Smooth muscle cell (in vitro differentiated cells): Measurements from ENCODE around the gene TRAP1. TPM values are rescaled to one million over a fixed set of nuclear protein-coding genes. Genes with fewer than 3 reads are reported as not detected.
"Not testable (repeated sequence)": the region's sequence is repeated elsewhere in the genome, so short reads cannot be mapped to it uniquely, and the experiment has no call there.

Experiments
- DNase-seq: peaks from one replicate; lab custom pipeline; 2025; ENCODE audit not compliant: unreplicated experiment; lab: John Stamatoyannopoulos, UW
- H2AFZ ChIP-seq: fragments of 200-600 bp; sonication (generic); 2 replicates; pipeline ENCODE4 v1.6.0; 2016; ENCODE audit warnings: antibody characterized with exemption, low read depth, mild to moderate bottlenecking
- H3F3A ChIP-seq: fragments of 200-600 bp; sonication (generic); 2 replicates; pipeline ENCODE4 v1.6.0; 2017; ENCODE audit warnings: antibody characterized with exemption, low read depth
- H3K27ac ChIP-seq: fragments of 200-600 bp; sonication (generic); 2 replicates; pipeline ENCODE4 v1.5.1; 2016; ENCODE audit warnings: low read depth, mild to moderate bottlenecking
- H3K27me3 ChIP-seq: fragments of 200-600 bp; sonication (generic); 2 replicates; pipeline ENCODE4 v1.6.1; 2016; ENCODE audit warnings: low read depth, mild to moderate bottlenecking
- H3K36me3 ChIP-seq: fragments of 200-600 bp; sonication (generic); 2 replicates; pipeline ENCODE4 v1.5.1; 2016; ENCODE audit warnings: low read depth
- H3K4me1 ChIP-seq: fragments of 200-600 bp; sonication (generic); 2 replicates; pipeline ENCODE4 v1.5.1; 2016; ENCODE audit warnings: low read depth
- H3K4me2 ChIP-seq: fragments of 200-600 bp; sonication (generic); 2 replicates; pipeline ENCODE4 v1.6.0; 2016; ENCODE audit warnings: mild to moderate bottlenecking
- H3K4me3 ChIP-seq: fragments of 200-600 bp; sonication (generic); 2 replicates; pipeline ENCODE4 v1.5.1; 2016; ENCODE audit warnings: mild to moderate bottlenecking
- H3K79me2 ChIP-seq: fragments of 200-600 bp; sonication (generic); 2 replicates; pipeline ENCODE4 v1.6.0; 2016; ENCODE audit warnings: low read depth, mild to moderate bottlenecking
- H3K9ac ChIP-seq: fragments of 200-600 bp; sonication (generic); 2 replicates; pipeline ENCODE4 v1.6.0; 2016; ENCODE audit warnings: low read depth
- H3K9me3 ChIP-seq: fragments of 200-600 bp; sonication (generic); replicated peaks from 2 replicates; pipeline ENCODE4 v1.5.1; 2016; ENCODE audit warnings: low read depth
- H4K20me1 ChIP-seq: fragments of 200-600 bp; sonication (generic); 2 replicates; pipeline ENCODE4 v1.6.0; 2016; ENCODE audit warnings: low read depth
- CTCF ChIP-seq: fragments of 200-600 bp; sonication (generic); IDR thresholded peaks from 2 replicates; pipeline ENCODE4 v1.5.1; 2017; ENCODE audit warnings: borderline replicate concordance, mild to moderate bottlenecking, antibody characterized with exemption; ENCODE audit not compliant: insufficient read depth, poor library complexity, severe bottlenecking
- WGBS: methylation state at CpG from one replicate; pipeline ENCODE4 v1.1.7; 2016; ENCODE audit warnings: low lambda C conversion rate; 5-methylcytosine and 5-hydroxymethylcytosine counted together
- polyA plus RNA-seq: library from polyadenylated mRNA; unstranded; fragments of >200 nt; fragmentation: Nextera tagmentation; extraction: Ambion mirVana; gene quantifications from 2 replicates; pipeline ENCODE4 v1.2.1, GENCODE V29; 2016
- total RNA-seq: library from RNA; depleted of rRNA; stranded (reverse); fragments of >200 nt; gene quantifications from 2 replicates; pipeline ENCODE4 v1.2.3, GENCODE V29; 2014

Gene TRAP1
- total and polyA plus RNA-seq, 2 experiments from 2014 or later: 37.7 to 46.6 TPM

- WGBS: 93% methylated on average over 40 of the region's 42 CpGs
- DNase-seq: no peak
- Histone ChIP-seq H3K79me2 (no peaks in the 10 kb centered on the region), H3K27ac (no peak overlapping the region), H3K4me2 (no peak overlapping the region), H3K4me1 (no peaks in the 10 kb centered on the region), H2AFZ (no peak overlapping the region), H3F3A (no peaks in the 10 kb centered on the region), H3K4me3 (no peak overlapping the region), H4K20me1 (no peaks in the 10 kb centered on the region), H3K9ac (no peak overlapping the region), H3K27me3 (no peaks in the 10 kb centered on the region), H3K36me3 (no peaks in the 10 kb centered on the region), H3K9me3 (no peaks in the 10 kb centered on the region)
- no peak for TF ChIP-seq CTCF
These were observed 60.5 kb downstream of the TRAP1 start for GRCh38 chr16:3656491-3657468.

- DNase-seq, H3K4me1 ChIP-seq, H3K36me3 ChIP-seq, H3K27me3 ChIP-seq, H3K9ac ChIP-seq, H3K4me2 ChIP-seq, H3K27ac ChIP-seq, H2AFZ ChIP-seq, H3F3A ChIP-seq, H3K79me2 ChIP-seq, H3K9me3 ChIP-seq, H4K20me1 ChIP-seq: not testable (repeated sequence)
- WGBS: 98% methylated on average over 7 of the region's 10 CpGs
- H3K4me3 ChIP-seq: peak overlapping the region; percentile 40
These were observed 61.2 kb downstream of the TRAP1 start for GRCh38 chr16:3656160-3656490.

GRCh38 chr16:3655396-3656159, 61.7 kb downstream of the TRAP1 start:
- H3K4me2 ChIP-seq: no peak overlapping the region
- peak overlapping the region; percentile 40 for H3K4me3 ChIP-seq

More at GRCh38 chr16:3655396-3656159, 61.7 kb downstream of the TRAP1 start:
- WGBS: 94% methylated on average over 21 of the region's 21 CpGs
- H2AFZ ChIP-seq: no peak overlapping the region
- H3K9me3 ChIP-seq: no peaks in the 10 kb centered on the region
- no peaks in the 10 kb centered on the region for H3F3A ChIP-seq
- no peak overlapping the region for H3K27ac ChIP-seq
- no peaks in the 10 kb centered on the region for H4K20me1 ChIP-seq
- H3K9ac ChIP-seq: no peak overlapping the region
- no peaks in the 10 kb centered on the region for H3K36me3 ChIP-seq
- no peaks in the 10 kb centered on the region for H3K27me3 ChIP-seq
- DNase-seq: no peak
- no peaks in the 10 kb centered on the region for H3K79me2 ChIP-seq
- TF ChIP-seq CTCF: no peak
- H3K4me1 ChIP-seq: no peaks in the 10 kb centered on the region
